GM19193 (cell line): Measurements from ENCODE around the gene OR4A5.
"Not testable (repeated sequence)": the region's sequence is repeated elsewhere in the genome, so short reads cannot be mapped to it uniquely, and the experiment has no call there.

Source experiments
- POLR2A ChIP-seq: IDR thresholded peaks from 4 replicates; pipeline ENCODE4 v1.6.1; 2011; ENCODE audit not compliant: insufficient read depth, insufficient read length; ENCODE audit errors: extremely low read depth

OR4A5 gene, protein sequence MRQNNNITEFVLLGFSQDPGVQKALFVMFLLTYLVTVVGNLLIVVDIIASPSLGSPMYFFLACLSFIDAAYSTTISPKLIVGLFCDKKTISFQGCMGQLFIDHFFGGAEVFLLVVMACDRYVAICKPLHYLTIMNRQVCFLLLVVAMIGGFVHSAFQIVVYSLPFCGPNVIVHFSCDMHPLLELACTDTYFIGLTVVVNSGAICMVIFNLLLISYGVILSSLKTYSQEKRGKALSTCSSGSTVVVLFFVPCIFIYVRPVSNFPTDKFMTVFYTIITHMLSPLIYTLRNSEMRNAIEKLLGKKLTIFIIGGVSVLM

DNA sequence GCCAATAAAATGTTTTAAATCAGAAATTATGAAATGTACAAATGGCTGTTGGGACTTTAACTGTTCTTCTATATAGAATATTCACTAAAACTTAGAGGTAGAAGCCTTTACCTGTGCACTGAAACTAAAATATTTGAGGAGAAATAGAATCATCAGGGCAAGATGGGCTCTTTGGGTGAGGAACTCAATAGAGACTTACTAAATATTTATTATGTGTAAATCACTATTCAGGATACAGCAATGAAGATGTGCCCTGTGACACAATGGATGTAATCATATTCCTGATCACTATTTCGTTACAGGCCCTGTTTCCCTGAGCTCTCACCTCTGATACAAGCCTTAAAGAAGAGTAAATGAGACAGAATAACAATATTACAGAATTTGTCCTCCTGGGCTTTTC is at the start of gene OR4A5:
Gene OR4A5 (plus strand): TSS at position 301 of the 400 bp plus-strand sequence. CDS start 53 bp downstream, at position 354.
- TF ChIP-seq POLR2A: not testable (repeated sequence)
